Erythroblast (primary cell): ENCODE results near the gene RCVRN.
"Not testable (repeated sequence)": the region's sequence is repeated elsewhere in the genome, so short reads cannot be mapped to it uniquely, and the experiment has no call there.

Source experiments
- DNase-seq, 2 experiments: peaks; one replicate each; lab custom pipeline; 2025; lab: John Stamatoyannopoulos, UW
- GATA1 ChIP-seq: IDR thresholded peaks from 2 replicates; pipeline ENCODE4 v1.6.1; 2011; ENCODE audit warnings: low read depth, mild to moderate bottlenecking, control low read depth, low read length, moderate library complexity
- POLR2A ChIP-seq: IDR thresholded peaks from 2 replicates; pipeline ENCODE4 v1.6.1; 2011; ENCODE audit warnings: mild to moderate bottlenecking, low read length

RCVRN gene

DNA sequence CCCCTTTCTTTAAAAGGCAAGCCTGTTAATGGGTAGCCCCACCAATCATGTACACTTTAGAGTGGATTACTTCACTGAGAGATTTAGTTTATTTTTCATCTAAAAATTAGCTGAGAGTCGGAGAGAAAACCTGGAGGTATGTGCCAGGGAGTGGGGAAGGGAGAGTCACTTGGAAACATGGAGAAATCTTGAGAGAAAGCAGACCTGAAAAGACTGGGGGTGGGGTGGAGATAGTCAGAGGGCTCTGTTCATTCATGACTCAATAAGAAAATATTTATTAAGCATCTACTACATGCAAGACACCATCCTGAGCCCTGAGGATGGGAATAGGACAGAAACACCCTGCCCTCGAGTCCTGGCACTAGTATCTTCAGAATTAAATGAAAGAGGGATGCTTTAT, 27.4 kb upstream of the RCVRN start:
- DNase-seq: no peak
- TF ChIP-seq POLR2A (no peak), GATA1 (no peak)

DNA sequence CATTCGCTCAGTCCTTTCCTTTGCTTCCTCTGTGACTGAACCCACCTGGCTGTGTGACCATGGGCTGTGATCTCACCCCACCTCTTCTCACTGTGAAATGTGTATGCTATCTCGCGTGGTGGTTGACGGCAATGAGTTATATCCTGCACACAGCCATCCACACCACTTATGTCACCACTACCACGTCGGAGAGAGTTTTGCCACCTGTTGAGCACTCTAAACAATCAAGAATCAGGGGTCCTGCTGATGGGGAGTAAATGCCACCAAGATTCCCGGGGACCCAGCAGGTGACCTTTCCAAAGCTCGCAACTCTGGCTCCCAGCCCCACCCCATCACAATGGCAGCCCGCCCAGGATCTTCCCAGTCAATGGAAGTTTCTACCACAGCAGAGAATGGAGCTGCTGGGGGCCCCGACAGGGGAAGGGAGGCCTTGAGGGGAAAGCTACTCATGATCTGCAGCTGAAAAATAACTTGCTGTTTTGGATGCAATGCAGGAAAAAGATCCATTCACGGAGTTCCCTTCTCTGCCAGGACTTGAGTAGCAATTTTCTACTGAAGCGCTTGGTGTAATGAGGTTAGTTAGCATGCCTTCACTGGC, 26.2 kb upstream of the RCVRN start:
- DNase-seq: no peak
- TF ChIP-seq GATA1 (no peak), POLR2A (no peak)

DNA sequence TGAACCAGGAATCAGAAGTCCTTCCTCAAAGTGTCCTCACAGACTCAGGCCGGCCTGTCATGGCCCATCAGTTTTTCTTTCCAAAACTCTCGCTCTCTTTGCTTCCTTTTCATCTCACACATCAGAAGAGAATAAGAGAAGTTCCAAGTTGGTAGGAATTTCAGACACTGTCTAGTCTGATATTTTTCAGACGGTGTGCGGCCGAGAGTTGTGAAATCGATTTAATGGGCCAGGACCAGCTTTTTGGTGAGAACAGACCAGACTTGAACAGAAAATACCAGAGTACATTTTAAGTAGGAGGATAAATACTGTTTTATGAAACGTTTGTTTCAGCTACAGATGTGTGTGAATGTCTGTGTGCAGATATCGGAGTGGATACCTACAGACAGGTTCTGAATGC, 24.8 kb upstream of the RCVRN start:
- no peak for DNase-seq
- TF ChIP-seq POLR2A (no peak), GATA1 (no peak)

DNA sequence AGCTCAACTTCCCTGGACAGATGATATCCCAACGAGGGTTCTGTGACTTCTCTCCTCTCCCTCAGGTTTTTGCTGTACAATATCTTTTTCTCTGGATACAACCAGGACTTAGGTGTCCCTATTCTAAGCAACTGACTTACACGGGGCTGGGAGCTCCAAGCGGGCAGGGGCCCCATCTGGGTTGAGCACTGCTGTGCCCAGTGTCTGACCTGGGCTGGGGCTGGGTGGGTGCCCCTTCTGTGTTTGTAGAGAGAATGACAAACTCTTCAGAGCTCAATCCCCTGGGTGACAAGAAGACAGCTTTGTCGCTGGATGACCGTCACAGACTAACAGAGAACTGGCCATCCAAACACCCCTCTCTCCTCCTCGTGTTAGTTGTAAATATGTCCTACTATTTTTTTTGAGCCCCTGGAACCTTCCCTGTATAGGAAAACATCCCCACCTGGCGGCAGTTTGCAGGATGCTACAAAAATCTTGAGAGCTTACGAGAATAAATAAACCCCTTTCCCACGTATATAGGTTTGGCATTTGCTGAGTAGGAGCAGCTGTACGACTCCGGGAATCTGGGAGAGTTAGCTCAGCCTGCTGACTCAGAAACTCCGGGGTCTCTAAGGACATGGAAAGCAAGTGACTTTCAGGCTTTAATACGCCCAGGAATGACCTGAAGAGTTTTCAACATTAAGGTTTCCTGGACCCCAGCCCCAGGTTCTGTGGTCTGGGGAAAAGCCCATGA, 23.7 kb upstream of the RCVRN start:
- TF ChIP-seq GATA1: no peak
- TF ChIP-seq POLR2A: no peak
- no peak for DNase-seq

DNA sequence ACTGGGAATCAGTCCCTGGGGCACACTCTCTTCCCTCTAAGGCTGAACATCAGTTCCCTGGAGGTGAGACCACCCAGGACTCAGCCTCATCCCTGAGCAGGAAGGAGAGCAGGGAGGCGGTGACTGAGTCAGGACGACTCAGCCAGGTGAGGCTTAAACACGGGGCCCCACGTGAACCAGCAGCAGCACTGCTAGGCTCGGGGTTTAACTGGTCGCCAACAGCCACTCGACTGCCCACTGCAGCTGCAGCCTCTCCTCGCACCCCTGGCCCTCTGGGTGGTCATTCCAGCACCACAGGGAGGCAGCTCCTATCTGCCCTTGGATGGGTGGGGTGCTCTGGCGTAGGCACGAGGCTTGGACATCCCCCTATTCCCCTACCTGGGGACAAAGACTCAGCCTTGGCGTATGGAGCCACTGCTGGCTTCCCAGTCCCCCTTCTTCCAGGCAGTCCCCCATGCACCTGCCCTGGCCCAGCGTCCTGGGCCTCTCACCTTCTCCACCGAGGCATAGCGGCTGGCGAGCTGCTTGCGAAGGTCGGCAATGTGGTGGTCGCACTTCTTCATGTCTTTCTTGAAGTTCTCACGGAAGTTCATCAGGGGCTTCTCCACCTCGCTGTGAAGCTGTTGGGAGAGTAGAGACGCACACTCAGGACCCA, 21.2 kb upstream of the RCVRN start:
- TF ChIP-seq POLR2A (no peak), GATA1 (no peak)
- no peak for DNase-seq

DNA sequence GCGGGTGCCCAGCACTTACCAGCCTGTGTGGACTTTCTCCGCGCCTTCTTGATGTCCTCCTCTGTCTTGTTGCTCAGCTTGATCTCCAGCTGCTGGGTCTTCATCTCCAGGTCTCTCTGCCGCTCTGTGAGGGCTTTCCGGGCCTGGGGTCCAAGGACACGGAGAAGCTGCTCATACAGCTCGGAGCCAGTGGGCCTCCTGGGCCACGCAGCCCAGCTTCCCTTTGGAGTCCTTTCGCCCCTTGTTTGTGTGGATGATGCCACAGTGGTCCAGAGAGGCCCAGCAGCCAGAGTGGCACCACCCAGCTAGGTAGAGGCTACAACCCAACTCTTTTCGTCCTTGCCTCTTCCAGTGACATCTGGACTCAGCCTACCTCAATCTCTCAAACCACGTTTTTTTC, 20.4 kb upstream of the RCVRN start:
- TF ChIP-seq POLR2A (no peak), GATA1 (no peak)
- DNase-seq: no peak

DNA sequence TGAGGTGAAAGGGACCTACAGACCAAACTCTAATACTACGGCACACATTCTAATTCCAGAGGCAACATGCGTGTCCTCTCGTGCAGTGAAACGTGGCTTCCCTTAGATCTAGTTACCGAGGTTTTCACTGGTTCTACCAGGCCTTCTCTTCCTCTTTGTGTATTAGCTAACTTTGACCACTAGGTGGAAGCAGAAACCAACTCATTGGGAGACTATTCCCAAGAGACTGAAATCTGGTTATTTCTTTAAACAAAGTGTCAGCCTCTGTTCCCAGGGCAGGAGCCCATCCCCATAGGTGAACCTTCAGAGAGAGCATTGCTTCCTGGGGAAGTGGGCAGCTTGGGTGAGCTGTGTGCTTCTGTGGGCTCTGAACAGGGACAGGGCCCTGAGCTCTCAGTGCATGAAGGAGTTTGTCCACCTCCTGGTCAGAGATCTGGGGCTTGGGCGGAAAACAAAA, 19.7 kb upstream of the RCVRN start:
- DNase-seq: peak; percentile 36 to 63
- no peak for TF ChIP-seq GATA1
- TF ChIP-seq POLR2A: no peak

DNA sequence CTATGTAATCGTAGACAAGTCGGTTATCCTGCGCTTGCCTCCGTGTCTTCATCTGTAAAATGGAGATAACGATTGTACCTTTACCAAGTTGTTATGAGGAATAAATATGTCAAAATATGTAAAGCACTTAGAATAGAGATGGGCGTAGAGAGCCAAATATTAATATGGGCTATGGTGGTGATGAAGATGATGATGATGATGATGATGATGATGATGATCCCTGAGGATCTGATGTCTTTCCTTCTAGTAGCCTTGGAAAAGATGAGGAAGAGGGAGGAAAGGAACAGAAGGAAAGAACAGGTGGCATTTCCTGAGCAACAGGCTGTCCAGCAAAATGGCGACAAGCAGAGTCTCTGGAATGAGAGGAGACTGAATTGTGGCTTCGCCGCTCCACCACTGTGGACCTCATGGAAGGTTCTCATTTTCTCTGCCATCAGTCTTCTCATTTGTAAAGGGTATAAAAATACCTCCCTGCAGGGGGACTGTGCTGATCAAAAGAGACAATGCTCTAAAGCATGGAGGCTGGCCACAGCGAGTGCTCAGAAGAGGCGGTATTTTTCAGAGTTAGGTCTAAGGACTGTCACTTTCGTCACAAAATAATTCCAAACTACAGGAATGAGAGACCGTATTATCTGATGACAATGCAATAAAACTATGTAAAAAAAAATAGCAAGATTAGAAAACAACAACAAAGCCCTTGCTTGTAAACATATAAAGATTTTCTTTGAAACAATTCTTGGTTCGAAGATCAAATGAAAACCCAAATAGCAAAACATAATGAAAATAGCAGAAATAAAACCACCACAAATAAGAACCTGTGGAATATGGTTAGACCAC, 17.2 kb upstream of the RCVRN start:
- no peak for TF ChIP-seq POLR2A
- TF ChIP-seq GATA1: no peak
- no peak for DNase-seq

DNA sequence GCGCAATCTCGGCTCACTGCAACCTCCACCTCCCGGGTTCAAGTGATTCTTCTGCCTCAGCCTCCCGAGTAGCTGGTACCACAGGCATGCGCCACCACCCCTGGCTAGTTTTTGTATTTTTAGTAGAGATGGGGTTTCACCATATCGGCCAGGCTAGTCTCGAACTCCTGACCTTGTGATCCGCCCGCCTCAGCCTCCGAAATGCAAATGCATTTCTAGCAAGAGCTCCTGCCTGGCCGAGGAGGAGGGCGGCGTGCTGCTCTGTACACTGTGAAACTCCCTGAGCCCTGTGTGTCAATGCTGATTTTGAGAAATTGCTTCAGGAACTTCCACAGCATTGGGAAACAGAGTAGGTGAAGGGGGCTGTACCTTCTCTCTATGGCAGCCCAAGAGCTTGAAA, 16.1 kb upstream of the RCVRN start:
- DNase-seq: not testable (repeated sequence)

DNA sequence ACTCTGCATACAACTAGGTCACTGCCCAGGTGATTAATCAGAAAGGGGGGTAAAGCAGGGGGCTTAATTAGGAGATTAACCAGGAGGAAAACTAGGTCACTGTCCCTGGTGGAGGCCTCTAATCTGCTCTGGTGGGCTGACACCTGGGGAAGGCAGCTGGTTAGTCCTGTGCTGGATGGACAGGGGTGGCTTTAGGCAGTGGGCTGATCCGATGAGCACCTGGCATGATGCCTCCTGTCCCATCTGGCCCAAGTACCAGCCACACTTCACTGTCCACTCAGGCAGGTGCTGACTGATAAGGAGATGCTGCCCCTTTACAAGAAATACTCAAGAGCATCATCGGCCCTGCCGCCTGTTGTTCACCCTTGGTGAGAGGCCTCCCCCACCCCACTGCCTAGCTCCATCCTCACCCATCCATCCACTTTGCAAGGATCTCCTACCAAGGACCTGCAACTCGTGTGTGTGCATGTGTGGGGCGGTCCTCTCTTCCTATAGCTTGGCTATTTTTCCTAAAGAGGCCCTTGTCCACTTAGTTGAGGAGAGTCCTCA, 13.8 kb upstream of the RCVRN start:
- TF ChIP-seq GATA1: no peak
- no peak for TF ChIP-seq POLR2A
- no peak for DNase-seq

DNA sequence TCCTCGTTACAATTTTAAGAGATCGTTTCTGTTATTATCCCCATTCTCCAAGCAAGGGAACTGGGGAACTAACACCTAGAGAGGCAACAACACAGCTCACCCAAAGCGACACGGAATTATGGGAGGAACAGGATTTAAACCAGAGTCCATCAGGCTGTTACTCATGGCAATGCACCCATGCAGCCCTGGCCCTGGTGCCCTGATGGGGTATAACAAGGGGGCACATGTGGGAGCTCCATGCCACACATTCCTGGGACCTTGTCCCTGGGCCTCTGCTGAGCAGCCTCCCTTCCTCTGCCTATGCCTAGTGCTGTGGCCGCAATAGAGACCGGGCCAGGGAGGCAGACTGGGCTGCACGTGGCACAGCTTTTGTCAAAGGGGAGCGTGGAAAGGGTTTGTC, 13.3 kb upstream of the RCVRN start:
- DNase-seq: no peak
- no peak for TF ChIP-seq GATA1
- TF ChIP-seq POLR2A: no peak

DNA sequence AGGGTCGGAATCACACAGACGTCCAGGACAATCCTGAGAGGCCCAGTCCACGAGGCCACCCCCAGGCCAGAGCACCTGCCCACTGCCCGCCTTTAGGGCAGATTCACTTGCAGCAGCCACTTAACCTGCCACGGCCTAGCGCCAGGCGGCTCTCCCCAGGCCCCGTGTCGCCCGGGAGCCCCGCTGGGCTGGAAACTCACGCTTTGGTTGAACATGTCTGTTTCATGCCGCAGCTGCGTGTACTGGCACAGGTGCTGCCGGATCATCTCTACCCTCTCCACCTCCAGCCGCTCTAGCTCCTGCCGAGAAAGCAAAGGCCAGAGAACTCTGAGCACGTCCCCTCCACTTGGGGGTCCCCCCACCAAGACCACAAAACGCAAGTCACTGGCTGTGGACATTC, 12.7 kb upstream of the RCVRN start:
- no peak for TF ChIP-seq POLR2A
- TF ChIP-seq GATA1: no peak
- no peak for DNase-seq

DNA sequence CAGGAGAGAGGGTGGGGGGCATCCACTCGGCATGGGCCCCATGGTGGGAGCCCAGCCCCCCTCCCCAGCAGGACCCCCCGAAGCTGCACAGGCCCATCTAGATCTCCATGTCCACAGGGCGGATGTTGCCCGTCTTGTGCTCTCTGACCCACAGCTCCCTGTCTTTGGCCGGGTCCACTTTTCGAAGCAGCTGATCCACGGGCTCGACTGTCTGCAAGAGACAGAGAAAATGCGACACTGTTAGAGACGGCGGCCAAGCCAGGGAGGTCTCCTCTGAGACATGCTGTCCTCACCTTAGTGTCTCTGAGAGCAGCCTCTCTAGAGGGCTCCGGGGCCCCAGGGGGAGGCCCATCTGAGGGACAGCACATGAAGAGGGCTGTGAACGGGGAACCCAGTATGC, 12.1 kb upstream of the RCVRN start:
- TF ChIP-seq POLR2A: no peak
- TF ChIP-seq GATA1: no peak

DNA sequence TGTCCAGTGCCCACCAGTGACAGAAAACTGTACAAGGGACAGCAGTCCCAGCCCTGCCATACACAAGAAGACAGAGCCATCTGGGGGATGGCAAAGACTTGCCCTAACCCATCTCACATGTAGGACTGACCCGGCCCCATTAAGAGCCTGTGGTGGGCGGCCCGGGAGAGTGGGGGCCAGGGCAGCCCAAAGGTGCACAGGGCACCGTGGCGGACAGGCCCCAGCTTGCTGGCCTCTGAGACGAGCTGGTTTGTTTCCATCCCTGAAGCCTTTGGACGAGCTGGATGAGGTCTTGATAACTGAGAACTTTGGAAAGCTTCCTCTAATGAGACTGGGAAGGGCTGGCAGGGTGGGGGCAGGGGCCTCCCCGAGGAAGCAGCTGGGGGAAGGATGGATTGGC, 11.0 kb upstream of the RCVRN start:
- no peak for DNase-seq
- TF ChIP-seq GATA1: no peak
- no peak for TF ChIP-seq POLR2A

More for the DNA sequence above, 12.1 kb upstream of the RCVRN start:
- DNase-seq: no peak
